ENCODE data around the gene DNAH3. TPM values are rescaled to one million over a fixed set of nuclear protein-coding genes. Genes with fewer than 3 reads are reported as not detected.

Gene DNAH3
- total RNA-seq, 1 donor from 2014 or later, result not detected

DNA sequence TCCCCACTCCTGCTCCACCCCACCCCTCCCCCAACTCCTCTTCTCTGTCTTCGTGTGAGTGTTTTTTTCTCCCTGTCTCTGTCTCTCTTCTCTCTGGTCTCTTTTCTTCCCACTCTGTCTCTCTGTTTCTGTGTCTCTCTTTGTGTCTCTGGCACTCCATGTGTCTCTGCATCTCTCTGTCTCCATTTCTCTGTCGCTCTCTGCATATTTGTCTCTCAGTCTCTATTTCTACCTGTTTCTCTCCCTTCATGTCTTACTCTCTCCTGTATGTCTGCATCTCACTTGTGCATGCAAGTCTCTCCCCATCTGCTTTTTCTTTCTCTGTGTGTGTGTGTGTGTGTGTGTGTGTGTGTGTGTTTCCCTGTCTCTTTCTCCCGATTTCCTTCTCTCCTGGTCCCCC is 181.9 kb downstream of the DNAH3 start:
- TF ChIP-seq, protein P1, sequence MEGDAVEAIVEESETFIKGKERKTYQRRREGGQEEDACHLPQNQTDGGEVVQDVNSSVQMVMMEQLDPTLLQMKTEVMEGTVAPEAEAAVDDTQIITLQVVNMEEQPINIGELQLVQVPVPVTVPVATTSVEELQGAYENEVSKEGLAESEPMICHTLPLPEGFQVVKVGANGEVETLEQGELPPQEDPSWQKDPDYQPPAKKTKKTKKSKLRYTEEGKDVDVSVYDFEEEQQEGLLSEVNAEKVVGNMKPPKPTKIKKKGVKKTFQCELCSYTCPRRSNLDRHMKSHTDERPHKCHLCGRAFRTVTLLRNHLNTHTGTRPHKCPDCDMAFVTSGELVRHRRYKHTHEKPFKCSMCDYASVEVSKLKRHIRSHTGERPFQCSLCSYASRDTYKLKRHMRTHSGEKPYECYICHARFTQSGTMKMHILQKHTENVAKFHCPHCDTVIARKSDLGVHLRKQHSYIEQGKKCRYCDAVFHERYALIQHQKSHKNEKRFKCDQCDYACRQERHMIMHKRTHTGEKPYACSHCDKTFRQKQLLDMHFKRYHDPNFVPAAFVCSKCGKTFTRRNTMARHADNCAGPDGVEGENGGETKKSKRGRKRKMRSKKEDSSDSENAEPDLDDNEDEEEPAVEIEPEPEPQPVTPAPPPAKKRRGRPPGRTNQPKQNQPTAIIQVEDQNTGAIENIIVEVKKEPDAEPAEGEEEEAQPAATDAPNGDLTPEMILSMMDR (conservative IDR thresholded peaks at IDR 0.05; ENCODE audit: low read depth, low read length), result no peak
- no peak for DNase-seq (ENCODE audit: low read depth)
- no peak overlapping the region for H3K4me3 ChIP-seq (ENCODE audit: low read depth, low read length)

DNA sequence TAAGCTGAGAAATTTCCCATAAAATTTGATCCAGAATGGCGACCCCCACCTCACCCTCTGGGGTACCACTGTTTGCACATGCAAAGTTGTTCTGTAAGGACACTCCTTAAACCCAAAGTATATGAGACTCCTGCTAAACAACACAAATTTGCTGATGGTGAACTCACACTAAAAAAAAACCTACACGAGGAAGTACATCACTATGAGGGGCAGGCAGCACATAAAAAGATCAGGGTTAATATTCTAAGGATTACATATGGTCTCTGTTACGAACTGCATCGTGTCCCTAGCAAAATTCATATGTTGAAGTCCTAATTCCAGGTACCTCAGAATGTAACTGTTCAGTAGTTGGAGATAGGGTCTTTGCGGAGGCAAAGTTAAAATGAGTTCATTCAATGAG is 189.7 kb downstream of the DNAH3 start:
- TF ChIP-seq, protein P1 (conservative IDR thresholded peaks at IDR 0.05; ENCODE audit: low read depth, low read length), result no peak
- no peak for DNase-seq (ENCODE audit: low read depth)
- H3K4me3 ChIP-seq (ENCODE audit: low read depth, low read length), result no peak overlapping the region

DNA sequence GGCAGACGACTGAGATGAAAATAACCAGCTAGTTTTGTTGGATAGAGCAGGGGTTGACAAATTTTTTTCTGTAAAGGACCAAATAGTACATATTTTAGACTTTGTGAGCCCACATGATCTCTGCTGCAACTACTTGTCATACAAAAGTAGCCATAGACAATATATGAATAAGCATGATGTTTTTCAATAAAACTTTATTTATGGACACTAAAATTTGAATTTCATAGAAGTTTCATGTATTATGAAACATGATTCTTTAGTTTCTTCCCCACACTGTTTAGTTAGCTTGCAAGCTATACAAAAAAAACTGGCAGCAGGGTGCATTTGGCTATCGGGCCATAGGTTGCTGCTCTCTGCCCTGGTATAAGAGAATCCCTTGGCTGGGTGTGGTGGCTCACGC is 193.5 kb downstream of the DNAH3 start:
- TF ChIP-seq, protein P1 (conservative IDR thresholded peaks at IDR 0.05; ENCODE audit: low read depth, low read length), result no peak
- DNase-seq (ENCODE audit: low read depth), result no peak
- no peak overlapping the region for H3K4me3 ChIP-seq (ENCODE audit: low read depth, low read length)

DNA sequence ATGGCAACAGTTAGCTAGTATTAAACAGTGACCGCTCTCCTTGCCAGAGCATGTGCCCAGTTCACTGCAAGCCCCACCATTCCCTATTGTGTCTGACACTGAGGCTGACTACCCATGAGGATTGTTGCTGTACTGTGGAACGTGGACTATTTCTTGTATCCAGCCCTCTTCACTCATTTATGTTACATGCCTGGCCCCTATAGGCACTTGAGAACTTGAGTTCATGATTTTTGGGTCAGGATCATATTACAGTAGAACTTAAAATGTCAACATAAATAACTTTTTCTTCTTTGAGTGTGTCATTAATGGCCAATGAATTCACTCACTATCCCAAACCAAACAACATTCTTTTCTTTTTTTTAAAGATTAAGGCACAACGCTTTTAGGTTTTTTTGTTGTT is 194.3 kb downstream of the DNAH3 start:
- DNase-seq (ENCODE audit: low read depth), result no peak
- TF ChIP-seq, protein P1 (conservative IDR thresholded peaks at IDR 0.05; ENCODE audit: low read depth, low read length), result no peak

DNA sequence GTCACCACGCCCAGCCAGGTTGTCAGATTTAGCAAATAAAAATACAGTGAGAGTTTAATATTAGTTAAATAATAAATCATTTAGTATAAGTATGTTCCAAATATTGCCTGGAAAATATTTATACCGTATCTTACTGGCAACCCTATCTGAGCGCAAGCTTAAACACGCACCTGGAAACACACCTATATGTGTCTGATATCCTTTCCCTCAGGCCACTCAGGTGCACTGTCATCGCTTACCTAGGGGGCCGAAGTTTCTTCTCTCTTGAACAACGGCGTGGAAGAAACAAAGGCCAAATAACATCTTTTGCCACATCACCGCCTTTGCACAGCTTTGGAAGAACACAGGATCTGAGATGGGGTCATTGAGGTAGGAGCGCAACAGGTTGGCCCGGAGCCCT is 196.1 kb downstream of the DNAH3 start:
- TF ChIP-seq, protein P1 (conservative IDR thresholded peaks at IDR 0.05; ENCODE audit: low read depth, low read length), result no peak
- H3K4me3 ChIP-seq (ENCODE audit: low read depth, low read length), result no peak overlapping the region
- DNase-seq (ENCODE audit: low read depth), result no peak

More for the DNA sequence above, 194.3 kb downstream of the DNAH3 start:
- no peak overlapping the region for H3K4me3 ChIP-seq (ENCODE audit: low read depth, low read length)

DNA sequence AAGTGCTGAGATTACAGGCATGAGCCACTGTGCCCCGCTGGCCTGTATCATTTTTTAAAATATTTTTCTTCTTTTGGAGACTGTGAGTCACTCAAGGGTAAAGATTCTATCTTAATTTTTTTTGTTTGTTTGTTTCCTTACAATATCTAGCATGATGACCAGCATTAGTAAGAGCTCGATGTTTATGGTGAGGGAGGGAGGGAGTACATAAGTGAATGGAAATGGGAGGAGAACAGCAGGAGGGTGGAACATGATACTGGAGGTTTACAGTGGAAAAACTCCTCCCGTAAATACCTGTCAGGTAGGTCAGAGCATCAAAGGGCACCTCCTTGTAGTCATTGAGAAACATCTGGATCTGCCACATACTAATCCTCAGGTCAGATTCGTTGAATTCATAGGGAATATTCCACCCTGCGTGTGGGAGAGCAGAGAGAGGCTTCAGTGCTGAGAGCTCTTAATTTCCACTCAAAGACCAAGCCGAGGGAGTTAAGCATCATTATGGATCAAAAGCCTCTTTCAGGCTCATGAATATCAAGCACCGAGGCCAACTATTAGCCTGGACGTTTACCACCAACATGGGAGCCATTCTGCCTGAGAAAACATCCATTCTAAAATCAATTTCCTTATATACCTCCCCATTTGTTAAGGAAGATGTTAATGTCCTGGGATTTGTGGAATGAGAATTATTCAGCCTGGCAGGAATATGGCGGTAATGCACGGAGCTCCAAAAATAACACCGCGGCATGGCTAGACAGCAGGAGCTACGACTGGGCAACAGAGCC is 198.3 kb downstream of the DNAH3 start:
- H3K4me3 ChIP-seq (ENCODE audit: low read depth, low read length), result no peak overlapping the region
- no peak for DNase-seq (ENCODE audit: low read depth)
- TF ChIP-seq, protein P1 (conservative IDR thresholded peaks at IDR 0.05; ENCODE audit: low read depth, low read length), result no peak

DNA sequence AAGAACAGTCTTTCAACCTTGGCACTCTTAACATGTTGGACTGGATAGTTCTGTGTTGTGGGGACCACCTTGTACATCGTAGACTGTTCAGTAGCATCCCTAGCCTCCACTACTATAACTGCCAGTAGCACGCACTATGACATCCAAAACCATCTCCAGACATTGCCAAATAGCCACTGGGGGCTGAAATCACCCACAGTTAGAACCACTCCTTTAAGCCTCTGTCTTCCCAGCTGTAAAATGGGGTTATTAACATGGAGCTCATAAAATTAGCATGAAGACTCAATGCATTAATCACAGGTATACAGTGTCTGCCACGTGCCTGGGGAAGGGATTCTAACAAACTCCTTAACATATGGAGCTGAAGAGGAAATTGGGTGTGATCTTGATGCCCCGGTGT is 200.4 kb downstream of the DNAH3 start:
- TF ChIP-seq, protein P1 (conservative IDR thresholded peaks at IDR 0.05; ENCODE audit: low read depth, low read length), result no peak
- DNase-seq (ENCODE audit: low read depth), result no peak
- no peak overlapping the region for H3K4me3 ChIP-seq (ENCODE audit: low read depth, low read length)
